Fibroblast of lung (primary cell): ENCODE data around the gene ELFN1.

Experiments used
- EZH2 ChIP-seq: IDR thresholded peaks from 2 replicates; pipeline ENCODE4 v1.5.1; 2012; ENCODE audit warnings: low read length, control low read depth, mild to moderate bottlenecking; ENCODE audit errors: missing control alignments
- TF ChIP-seq, protein P1 (sequence below), 2 donors: IDR thresholded peaks in 1 of 2; conservative IDR thresholded peaks in 1 of 2; 1 replicate in 1 of 2; 2 replicates in 1 of 2; pipeline ENCODE4 v1.5.1; 2011 to 2012; ENCODE audit warnings: low read length in 2 of 2, control low read depth in 1 of 2, inconsistent platforms in 1 of 2, low read depth in 1 of 2, mild to moderate bottlenecking in 1 of 2

DNA sequence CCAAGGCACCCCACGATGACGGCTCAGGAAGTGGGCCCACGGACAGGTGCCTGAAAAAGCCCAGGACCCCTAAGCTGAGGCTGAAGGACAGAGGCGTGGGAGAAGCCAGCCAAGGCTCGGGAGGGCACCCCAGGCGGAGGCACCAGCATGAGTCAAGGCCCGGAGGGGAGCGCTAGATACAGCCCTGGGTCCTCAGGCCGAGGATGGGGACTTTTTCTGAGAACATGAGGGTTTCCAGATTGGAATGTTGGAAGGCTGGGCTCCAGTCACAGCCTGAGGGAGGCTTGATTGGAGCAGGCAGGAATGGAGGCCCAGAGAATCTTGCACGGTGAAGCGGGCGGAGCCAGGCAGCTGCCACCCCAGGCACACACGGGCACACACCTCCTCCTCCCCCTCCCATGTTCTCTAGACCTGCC is 19.0 kb upstream of the ELFN1 start:
- TF ChIP-seq, protein P1, sequence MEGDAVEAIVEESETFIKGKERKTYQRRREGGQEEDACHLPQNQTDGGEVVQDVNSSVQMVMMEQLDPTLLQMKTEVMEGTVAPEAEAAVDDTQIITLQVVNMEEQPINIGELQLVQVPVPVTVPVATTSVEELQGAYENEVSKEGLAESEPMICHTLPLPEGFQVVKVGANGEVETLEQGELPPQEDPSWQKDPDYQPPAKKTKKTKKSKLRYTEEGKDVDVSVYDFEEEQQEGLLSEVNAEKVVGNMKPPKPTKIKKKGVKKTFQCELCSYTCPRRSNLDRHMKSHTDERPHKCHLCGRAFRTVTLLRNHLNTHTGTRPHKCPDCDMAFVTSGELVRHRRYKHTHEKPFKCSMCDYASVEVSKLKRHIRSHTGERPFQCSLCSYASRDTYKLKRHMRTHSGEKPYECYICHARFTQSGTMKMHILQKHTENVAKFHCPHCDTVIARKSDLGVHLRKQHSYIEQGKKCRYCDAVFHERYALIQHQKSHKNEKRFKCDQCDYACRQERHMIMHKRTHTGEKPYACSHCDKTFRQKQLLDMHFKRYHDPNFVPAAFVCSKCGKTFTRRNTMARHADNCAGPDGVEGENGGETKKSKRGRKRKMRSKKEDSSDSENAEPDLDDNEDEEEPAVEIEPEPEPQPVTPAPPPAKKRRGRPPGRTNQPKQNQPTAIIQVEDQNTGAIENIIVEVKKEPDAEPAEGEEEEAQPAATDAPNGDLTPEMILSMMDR (conservative IDR thresholded peaks at IDR 0.05 in 1 of 2, IDR thresholded peaks at IDR 0.05 in 1 of 2; ENCODE audit: low read depth in 1 of 2, low read length in 2 of 2), result no peak
- no peak for TF ChIP-seq EZH2
